Sigmoid colon (tissue), 7 donors: ENCODE results near the gene XPO1. TPM values are rescaled to one million over a fixed set of nuclear protein-coding genes. Genes with fewer than 3 reads are reported as not detected.

Experiments
- DNase-seq: peaks from one replicate; pipeline ENCODE4 v3.0.0-alpha.2; 2019
- H3K27ac ChIP-seq, 4 donors: fragments of 200-600 bp; sonication (generic); one replicate each; pipeline ENCODE4 v1.5.1; 2016 to 2019; ENCODE audit warnings: mild to moderate bottlenecking in 1 of 4
- H3K27me3 ChIP-seq, 3 donors: fragments of 200-600 bp; sonication (generic); one replicate each; pipeline ENCODE4 v1.5.1; 2019; ENCODE audit warnings: mild to moderate bottlenecking in 1 of 3
- H3K36me3 ChIP-seq, 4 donors: fragments of 200-600 bp; sonication (generic); one replicate each; pipeline ENCODE4 v1.5.1; 2016 to 2019
- H3K4me1 ChIP-seq, 4 donors: fragments of 200-600 bp; sonication (generic); one replicate each; pipeline ENCODE4 v1.5.1; 2017 to 2019
- H3K4me3 ChIP-seq, 4 donors: fragments of 200-600 bp; sonication (generic); one replicate each; pipeline ENCODE4 v1.5.1; 2017 to 2019; ENCODE audit warnings: mild to moderate bottlenecking in 2 of 4, moderate library complexity in 1 of 4
- H3K9me3 ChIP-seq, 4 donors: fragments of 200-600 bp in 3 of 4; sonication (generic) in 3 of 4; one replicate each; pipeline versions ENCODE4 v1.5.1 to v1.6.1; 2013 to 2019
- CTCF ChIP-seq, 4 experiments: fragments of 450-650 bp in 3 of 4; fragments of 200-600 bp in 1 of 4; IDR thresholded peaks; one replicate each; pipeline ENCODE4 v1.5.1; 2016 to 2019; ENCODE audit warnings: antibody characterized with exemption in 4 of 4, mild to moderate bottlenecking in 3 of 4, moderate library complexity in 2 of 4
- EP300 ChIP-seq, 4 donors: sonication (generic); formaldehyde crosslinking; IDR thresholded peaks; one replicate each; pipeline ENCODE4 v1.6.1; 2017; ENCODE audit warnings: antibody characterized with exemption in 4 of 4
- POLR2A ChIP-seq, 2 donors: fragments of 450-650 bp; IDR thresholded peaks; one replicate each; pipeline ENCODE4 v1.6.1; 2016; ENCODE audit warnings: antibody characterized with exemption in 2 of 2, mild to moderate bottlenecking in 2 of 2, moderate library complexity in 2 of 2
- POLR2AphosphoS5 ChIP-seq, 4 donors: sonication (generic); formaldehyde crosslinking; IDR thresholded peaks; one replicate each; pipeline ENCODE4 v1.6.1; 2017; ENCODE audit warnings: antibody characterized with exemption in 4 of 4
- WGBS, 2 donors: extraction: QIAGEN DNeasy Blood & Tissue Kit; methylation state at CpG; one replicate each; pipeline ENCODE4 v1.1.7; 2013; 5-methylcytosine and 5-hydroxymethylcytosine counted together
- intact Hi-C: fragments of 100-400 bp; cut with DNase I; formaldehyde crosslinking; loops from one replicate; pipeline ENCODE4 v1.15.1; 2023
- polyA plus RNA-seq, 3 donors: library from polyadenylated mRNA; stranded (reverse); fragments of 200-250 nt; gene quantifications; one replicate each; pipeline ENCODE4 v1.2.3, GENCODE V29; 2013
- total RNA-seq, 4 donors: library from RNA; depleted of rRNA; stranded (reverse); fragments of >200 nt; gene quantifications; one replicate each; pipeline ENCODE4 v1.1.0, GENCODE V29; 2016
- donor health status: healthy with polysubstance abuse.
- donor health status: Bipolar disorder and iron deficiency.
- donor health status: healthy.

The XPO1 gene
- total and polyA plus RNA-seq, 7 donors, result 23.4 to 460 (median 90.6) TPM

DNA sequence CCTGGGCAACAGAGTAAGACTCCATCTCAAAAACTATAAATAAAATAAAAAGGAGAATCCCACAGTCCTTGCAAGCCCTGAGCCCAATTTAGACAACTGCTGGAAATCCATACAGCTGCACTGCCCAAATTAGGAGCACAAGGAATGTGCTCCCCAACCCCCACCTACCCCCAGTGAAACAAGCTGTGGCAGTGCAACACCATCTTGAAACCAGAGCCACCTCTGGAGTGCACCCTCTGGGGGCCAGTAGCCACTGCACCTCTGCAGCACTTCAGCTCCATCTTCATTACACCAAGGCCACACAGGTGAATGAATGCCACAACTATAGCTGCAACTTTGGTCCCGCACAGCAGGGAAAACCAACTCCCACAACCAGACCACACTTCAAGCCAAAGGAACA is 104.5 kb downstream of the XPO1 start:
- DNase-seq, result no peak
- Histone ChIP-seq H3K9me3 (peaks cover 0 to 5% (median 1%) of the 10 kb centered on the region in 4 donors), H3K36me3 (no peaks in the 10 kb centered on the region), H3K27me3 (no peaks in the 10 kb centered on the region), H3K4me1 (peaks cover 0 to 30% (median 14%) of the 10 kb centered on the region in 4 donors), H3K4me3 (no peak overlapping the region), H3K27ac (no peak overlapping the region)
- no peak for TF ChIP-seq POLR2A (IDR thresholded peaks at IDR 0.05)
- TF ChIP-seq POLR2AphosphoS5 (IDR thresholded peaks at IDR 0.05), result no peak
- TF ChIP-seq EP300 (IDR thresholded peaks at IDR 0.05), result no peak
- TF ChIP-seq CTCF (IDR thresholded peaks at IDR 0.05), result no peak
- 94 to 99% methylated on average over 1 of the region's 1 CpG for WGBS, 2 donors
- intact Hi-C loops, result no loop called here

DNA sequence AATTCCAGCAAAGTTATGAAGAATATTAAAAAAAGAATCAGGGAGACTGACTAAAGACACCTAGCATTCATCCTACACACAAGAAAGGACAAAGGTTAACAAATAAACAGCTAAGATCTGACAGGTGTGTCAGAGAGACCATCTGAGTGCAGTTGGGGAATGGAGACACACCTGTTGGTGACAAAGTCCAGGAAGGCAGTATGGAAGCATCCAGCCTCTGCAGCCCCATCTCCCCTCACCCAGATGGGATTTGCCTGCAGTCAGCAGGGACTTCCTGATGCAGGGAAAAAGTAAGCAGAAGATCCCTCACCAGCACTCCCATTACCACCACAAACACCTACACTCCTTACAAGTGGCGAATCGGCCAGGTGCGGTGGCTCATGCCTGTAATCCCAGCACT is 105.2 kb downstream of the XPO1 start:
- TF ChIP-seq POLR2A (IDR thresholded peaks at IDR 0.05) (no peak), CTCF (IDR thresholded peaks at IDR 0.05) (no peak)
- intact Hi-C loops, result no loop called here
- WGBS, 2 donors, result 26 to 75% methylated on average over 3 of the region's 3 CpGs
- H3K9me3 ChIP-seq, result peaks cover 0 to 5% (median 1%) of the 10 kb centered on the region in 4 donors
- H3K36me3 ChIP-seq, result no peaks in the 10 kb centered on the region
- H3K4me3 ChIP-seq, result no peak overlapping the region
- peaks cover 0 to 31% (median 14%) of the 10 kb centered on the region in 4 donors for H3K4me1 ChIP-seq
- H3K27me3 ChIP-seq, result no peaks in the 10 kb centered on the region
- DNase-seq, result no peak
- H3K27ac ChIP-seq, result no peak overlapping the region

GRCh38 chr2:61431345-61431744 is 106.8 kb downstream of the XPO1 start:
- TF ChIP-seq EP300 (IDR thresholded peaks at IDR 0.05), result no peak
- WGBS, 2 donors, result 96 to 97% methylated on average over 5 of the region's 5 CpGs
- intact Hi-C loops, result no loop called here
- no peaks in the 10 kb centered on the region for H3K36me3 ChIP-seq
- DNase-seq, result no peak
- peaks cover 0 to 42% (median 19%) of the 10 kb centered on the region in 4 donors for H3K4me1 ChIP-seq
- no peaks in the 10 kb centered on the region for H3K9me3 ChIP-seq
- H3K4me3 ChIP-seq, result no peak overlapping the region
- no peak overlapping the region for H3K27ac ChIP-seq
- no peaks in the 10 kb centered on the region for H3K27me3 ChIP-seq

Other genes starting within 250 kb of the XPO1 start
- gene USP34, start 67.3 kb downstream of the XPO1 start, total RNA-seq, result 100 to 1,000 TPM; 135 to 158 (median 140) TPM
- gene USP34, start 67.3 kb downstream of the XPO1 start, polyA plus RNA-seq, result 10 to 100 TPM; 23.6 to 52.8 (median 34.2) TPM